GM18526 (cell line): ENCODE results near the gene UBAC1.

Source experiments
- POLR2A ChIP-seq: IDR thresholded peaks from 3 replicates; pipeline ENCODE4 v1.6.1; 2011; ENCODE audit not compliant: insufficient read length; ENCODE audit errors: extremely low read depth

Gene UBAC1

DNA sequence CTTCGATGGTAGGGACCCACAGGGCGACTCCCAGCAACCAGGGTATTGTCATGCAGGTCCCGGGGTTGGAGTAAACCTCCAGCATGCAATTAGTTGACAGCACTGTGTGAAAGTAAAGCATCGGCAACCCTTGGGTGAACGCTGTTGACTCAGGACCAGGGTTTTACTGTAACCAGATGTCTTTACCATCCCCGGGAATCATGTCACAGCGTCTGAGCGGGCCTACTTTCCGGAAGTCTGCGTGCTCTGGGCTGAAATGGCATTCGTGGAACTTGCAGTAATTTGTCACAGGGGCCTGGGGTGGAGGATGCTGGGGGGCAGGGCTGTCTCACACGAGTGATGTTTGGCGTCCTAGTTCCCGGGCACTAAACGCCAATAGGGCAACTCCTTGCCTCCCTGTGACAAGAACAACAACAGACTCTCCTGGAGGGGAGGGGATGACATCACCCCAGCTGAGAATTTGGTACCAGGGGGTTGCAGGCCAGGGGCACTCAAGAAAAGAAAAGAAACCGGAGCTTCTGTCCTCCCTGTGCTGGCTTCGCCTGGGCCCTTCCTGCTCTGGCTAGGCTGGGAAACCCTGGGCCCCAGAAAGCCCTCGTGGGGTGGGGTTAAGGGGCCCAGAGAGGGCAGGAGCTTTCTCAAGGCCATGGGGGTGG, 10.1 kb upstream of the UBAC1 start:
- no peak for TF ChIP-seq POLR2A

DNA sequence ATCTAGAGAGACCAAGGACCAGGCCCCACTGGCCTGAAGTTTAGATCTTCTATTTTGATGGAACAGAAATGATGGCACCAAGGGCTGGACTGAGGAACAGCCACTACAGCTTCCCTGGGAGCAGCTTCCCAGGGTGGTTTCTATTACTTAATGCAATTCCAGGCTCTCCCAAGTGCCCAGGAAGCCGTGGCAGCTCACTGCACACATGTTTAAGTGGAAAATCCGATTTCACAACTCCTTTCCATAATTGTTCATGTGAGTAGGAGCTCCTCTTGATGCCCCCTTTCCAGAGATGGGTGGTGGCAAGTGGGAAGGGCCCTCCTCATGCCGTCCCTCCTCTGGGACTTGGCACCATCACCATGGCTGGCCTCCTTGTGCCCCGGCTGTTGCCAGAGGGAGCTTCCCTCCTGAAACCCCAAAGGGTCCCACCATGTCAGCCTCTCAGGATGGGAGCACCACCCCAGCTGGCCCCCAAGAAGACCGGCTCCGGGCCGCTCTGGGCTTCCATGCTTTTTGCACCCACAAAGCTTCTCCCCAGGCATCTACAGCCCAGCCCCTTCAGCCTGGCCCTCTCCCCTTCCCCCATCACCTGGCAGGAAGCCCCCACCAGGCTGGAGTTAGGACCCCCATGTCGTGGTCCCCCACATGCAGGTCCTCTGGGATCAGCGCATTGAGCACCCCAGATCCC, 9.1 kb upstream of the UBAC1 start:
- TF ChIP-seq POLR2A, result no peak

DNA sequence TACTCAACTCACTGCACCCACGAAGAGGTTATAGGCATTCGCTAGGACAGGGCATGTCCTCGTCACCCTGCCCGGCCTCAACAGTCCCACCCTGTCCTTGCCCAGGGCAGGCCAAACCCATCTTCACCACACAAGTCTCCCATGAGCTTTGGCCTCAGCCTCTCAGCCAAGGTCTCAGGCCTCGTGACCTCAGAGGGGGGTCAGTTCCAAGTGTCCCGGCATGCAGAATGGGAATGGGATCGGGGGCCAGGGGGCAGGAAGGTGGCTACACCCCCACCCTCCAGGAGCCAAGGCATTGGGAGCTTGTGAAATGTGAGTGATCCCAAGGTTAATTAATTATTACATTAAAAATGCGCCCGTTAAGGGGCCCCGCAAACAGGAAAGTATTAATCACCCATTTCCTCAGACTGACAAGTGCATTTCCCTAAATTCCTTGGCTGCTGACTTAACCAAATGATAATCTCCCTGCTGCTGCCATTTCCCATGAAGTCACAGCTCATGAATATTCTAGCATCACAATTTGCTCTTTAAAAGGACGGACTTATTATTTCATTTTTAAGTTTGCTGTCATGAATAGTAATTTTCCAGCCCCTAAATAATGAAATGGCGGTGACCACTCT, 8.0 kb upstream of the UBAC1 start:
- no peak for TF ChIP-seq POLR2A

DNA sequence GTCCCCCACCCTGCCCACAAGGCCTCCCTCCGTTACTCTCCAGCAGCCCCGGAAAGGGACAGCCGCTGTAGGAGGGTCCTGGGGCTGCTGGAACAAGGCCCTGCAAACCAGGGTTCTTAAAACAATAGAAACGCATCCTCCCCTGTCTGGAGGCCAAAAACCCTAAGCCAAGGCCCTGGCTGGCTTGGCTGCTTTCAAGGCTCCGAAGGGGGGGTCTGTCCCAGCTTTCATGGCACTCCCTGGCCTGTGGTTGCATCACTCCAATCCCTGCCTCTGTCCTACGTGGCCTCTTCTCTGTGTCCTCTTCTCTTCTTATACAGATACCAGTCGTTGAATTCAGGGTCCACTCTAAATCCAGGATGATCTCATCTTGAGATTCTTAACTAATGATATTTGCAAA, 7.4 kb upstream of the UBAC1 start:
- TF ChIP-seq POLR2A, result no peak

DNA sequence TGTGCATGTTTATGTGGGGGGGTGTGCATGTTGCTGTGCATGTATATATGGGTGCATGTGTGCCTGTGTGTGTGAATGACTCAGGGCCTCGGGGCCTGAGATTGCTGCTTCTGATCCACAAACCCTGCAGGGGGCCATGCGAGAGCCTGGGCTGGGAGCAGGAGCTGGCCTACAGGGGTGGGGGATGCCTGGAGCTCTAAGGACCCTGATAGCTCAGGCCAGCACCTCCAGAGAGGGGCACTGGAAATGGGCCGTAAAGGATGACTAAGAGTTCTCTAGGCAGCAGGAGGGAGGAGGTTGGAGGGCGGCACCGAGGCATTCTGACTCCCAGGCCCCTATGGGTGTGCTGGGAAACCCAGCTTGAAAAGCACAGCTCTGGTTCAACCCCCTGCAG, 6.9 kb upstream of the UBAC1 start:
- TF ChIP-seq POLR2A, result no peak

DNA sequence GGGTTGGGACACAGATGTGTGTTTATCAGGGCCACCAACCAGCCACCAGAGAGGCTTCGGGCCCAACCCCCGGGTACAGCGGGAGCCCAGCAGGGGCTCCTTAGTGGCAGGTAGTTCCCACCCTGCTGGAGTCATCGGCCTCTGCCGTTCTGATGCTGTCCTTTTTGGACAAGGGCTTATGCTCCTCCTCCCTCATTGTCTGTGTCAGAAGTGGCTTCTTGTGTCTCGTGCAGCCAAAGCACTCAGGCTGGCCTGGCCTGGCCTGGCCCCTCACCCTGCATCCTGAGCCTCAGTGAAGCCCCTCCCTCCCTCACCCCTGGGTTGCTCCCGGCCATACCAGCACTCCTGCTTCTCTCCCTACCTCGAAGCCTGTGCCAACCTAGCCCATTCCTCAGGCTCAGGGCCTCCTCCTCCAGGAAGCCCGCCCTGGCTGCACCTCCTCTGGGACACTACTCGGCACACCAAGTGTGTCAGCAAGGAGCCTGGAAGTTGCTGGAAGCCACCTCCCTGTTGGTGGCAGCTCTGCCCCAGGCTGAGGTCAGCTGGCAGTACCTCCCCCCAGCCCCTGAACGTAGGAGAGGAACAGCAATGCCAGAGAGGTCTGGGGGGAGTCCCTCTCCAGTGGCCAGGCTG, 4.1 kb upstream of the UBAC1 start:
- no peak for TF ChIP-seq POLR2A

GRCh38 chr9:135963938-135964337, 2.8 kb upstream of the UBAC1 start:
- TF ChIP-seq POLR2A, result no peak

GRCh38 chr9:135963338-135963737, 2.2 kb upstream of the UBAC1 start:
- TF ChIP-seq POLR2A, result no peak

DNA sequence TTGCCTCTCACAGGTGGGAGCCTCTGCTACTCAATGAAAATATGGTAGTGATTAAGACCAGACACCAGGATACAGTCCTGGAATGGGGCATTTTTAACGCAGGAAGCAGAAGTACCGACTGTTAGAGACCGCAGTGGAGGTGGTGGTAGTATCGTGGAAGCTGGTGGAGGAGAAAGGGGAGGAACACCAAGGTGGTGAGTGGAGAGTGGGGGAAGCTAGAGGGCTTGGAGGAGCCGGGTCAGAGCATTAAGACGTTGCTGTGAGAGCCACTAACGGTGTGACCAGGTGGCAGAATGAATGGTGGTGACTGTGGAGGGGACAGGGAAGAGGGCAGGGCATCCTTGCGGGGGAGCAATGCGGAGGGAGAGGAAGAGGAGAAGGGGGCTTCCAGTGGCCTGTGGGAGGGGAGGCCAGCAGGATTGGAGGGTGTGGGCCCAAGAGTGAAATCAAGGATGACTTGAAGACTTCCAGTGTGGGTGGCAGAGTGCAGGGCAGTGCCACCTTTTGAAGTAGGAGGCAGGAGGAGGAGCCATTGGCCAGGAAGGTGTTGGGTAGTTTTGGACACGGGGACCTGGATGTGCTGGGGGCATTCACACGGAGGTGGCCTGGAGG, 1.6 kb upstream of the UBAC1 start:
- TF ChIP-seq POLR2A, result no peak

GRCh38 chr9:135961811-135962695, 880 bp upstream of the UBAC1 start:
- no peak for TF ChIP-seq POLR2A

DNA sequence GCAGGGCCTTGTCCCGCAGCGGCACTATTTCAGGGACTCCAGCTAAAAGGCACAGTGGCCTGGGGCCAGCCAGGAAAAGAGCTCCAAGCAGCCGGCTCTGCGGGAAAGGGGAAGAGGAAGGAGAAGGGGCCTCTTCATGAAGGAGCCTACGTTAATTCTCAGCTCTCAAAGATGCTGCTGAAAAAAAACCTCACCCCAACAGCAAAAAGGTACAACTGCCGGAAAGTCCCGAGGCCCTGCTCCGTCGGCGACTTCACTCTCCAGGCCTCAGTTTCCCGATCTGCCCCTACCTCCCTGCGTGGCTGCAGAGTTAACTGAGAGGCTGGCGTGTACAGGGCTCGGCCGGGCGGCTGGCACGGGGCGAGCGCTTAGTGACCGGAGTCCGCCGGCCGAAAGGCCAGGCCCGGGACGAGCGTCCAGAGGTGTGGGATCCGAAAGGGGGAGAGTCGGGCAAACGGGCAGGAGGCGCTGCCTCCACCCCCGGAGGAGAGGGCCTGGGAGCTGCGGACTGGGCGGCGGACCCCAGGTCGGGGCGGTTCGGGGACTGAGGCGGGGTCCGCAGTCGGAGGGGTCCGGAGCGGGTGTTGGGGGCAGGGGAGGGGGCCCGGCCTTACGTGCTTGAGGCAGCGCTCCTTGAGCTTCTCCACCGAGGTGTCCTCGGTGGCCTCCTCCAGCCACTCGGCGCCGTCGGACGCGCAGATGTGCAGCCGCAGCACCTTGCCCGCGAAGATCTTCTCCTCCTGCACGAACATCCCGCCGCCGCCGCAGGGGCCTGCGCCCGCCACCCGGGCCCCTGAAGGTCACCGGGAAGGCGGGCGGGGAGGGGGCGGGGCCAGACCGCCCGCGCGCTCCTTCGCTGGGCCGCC, 529 bp downstream of the UBAC1 start:
- no peak for TF ChIP-seq POLR2A

DNA sequence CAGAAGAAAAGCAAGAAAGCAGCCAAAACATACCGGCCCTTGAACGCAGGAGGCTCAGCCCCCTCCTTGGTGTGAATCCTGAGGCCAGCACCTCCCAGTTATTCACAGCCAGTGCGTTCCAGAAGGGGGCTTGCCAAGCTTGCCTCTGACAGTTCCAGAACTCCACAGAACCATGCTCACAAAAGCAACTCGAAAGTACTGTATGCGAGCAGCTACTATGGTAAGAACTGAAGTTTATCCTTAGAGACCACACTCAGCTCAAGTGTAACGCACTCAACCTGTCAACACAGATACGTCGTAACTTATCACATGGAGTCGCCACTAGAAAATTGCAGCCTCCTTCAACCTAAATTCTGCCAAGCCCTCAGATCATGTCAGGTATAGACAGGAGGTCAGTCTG, 1.4 kb downstream of the UBAC1 start:
- no peak for TF ChIP-seq POLR2A

DNA sequence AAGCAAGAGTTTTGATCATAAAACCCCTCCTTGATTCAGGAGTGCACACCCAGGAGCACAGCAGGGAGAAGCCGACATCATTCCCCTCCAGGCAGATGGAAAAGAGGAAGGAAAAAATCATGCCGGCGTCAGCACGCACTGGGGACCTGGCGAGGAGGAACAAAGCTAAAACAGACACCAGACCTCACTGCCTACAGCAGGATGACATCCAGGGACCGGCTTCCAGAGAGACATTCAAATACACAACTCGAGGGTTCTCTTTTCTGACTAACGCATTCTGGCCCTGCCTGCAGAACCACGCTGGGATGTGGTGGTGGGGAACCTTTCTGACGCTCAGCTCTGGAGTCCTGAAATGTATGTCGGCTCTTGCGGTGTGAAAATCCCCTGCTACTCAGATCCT, 2.7 kb downstream of the UBAC1 start:
- no peak for TF ChIP-seq POLR2A

- no peak for TF ChIP-seq POLR2A
These were observed 3.7 kb downstream of the UBAC1 start for GRCh38 chr9:135957431-135957830.
